GM12878 (cell line): ENCODE results near the gene C2. TPM values are rescaled to one million over a fixed set of nuclear protein-coding genes. Genes with fewer than 3 reads are reported as not detected.

Experiments used
- ATAC-seq: fragments of 200-7000 bp; cut with Tn5 transposase; 3 replicates; pipeline ENCODE4 v1.9.1; 2020; ENCODE audit warnings: mild to moderate bottlenecking, moderate library complexity
- BruUV-seq: library from RNA; stranded (reverse); fragments of 400-500 nt; replicated peaks from 2 replicates; lab custom pipeline; 2021; lab: Mats Ljungman, UMichigan
- CTCF ChIA-PET: fragments of 300-600 bp; sonication (Branson Sonifier 250); formaldehyde crosslinking; extraction: SDS; loops from one replicate; lab custom pipeline; 2021; ENCODE audit warnings: inconsistent platforms; lab: Yijun Ruan, JAX
- POLR2A ChIA-PET: fragments of 350-600 bp; formaldehyde crosslinking; extraction: SDS; loops from one replicate; lab custom pipeline; 2021; ENCODE audit warnings: inconsistent platforms; lab: Charles Lee
- RAD21 ChIA-PET: fragments of 300-600 bp; sonication (Branson Sonifier 250); formaldehyde crosslinking; loops from one replicate; lab custom pipeline; 2023; ENCODE audit warnings: antibody characterized with exemption; ENCODE audit not compliant: unreplicated experiment; lab: Charles Lee
- SMC1A ChIA-PET: fragments of 300-600 bp; sonication (Branson Sonifier 250); formaldehyde crosslinking; loops from one replicate; lab custom pipeline; 2023; ENCODE audit not compliant: unreplicated experiment, uncharacterized antibody; lab: Charles Lee
- DNase-seq: peaks from one replicate; pipeline ENCODE4 v3.0.0-alpha.2; 2011; ENCODE audit warnings: low read depth, low spot score
- FAIRE-seq: peaks from 3 replicates; lab custom pipeline; 2011; peaks lifted over from hg19 to GRCh38; lab: Jason Lieb, UNC
- H2AFZ ChIP-seq: 2 replicates; pipeline ENCODE4 v1.6.0; 2011; ENCODE audit warnings: low read depth, low read length, control low read depth; ENCODE audit not compliant: control insufficient read depth
- H3K27ac ChIP-seq: 2 replicates; pipeline ENCODE4 v1.5.1; 2011; ENCODE audit warnings: control low read depth; ENCODE audit not compliant: control insufficient read depth, insufficient read depth
- H3K27me3 ChIP-seq, 2 experiments: replicated peaks in 1 of 2; 2 replicates each; pipeline versions ENCODE4 v1.6.0 to v1.6.1; 2011; ENCODE audit warnings: low read length in 1 of 2; ENCODE audit not compliant: control insufficient read depth in 2 of 2, insufficient read depth in 2 of 2
- H3K36me3 ChIP-seq, 2 experiments: 2 replicates each; pipeline ENCODE4 v1.5.1; 2011; ENCODE audit warnings: low read length in 1 of 2; ENCODE audit not compliant: control insufficient read depth in 2 of 2, insufficient read depth in 2 of 2
- H3K4me1 ChIP-seq: 2 replicates; pipeline ENCODE4 v1.6.1; 2011; ENCODE audit warnings: mild to moderate bottlenecking, low read length, moderate library complexity, mixed read lengths; ENCODE audit not compliant: control insufficient read depth, insufficient read depth
- H3K4me2 ChIP-seq: 2 replicates; pipeline ENCODE4 v1.6.0; 2011; ENCODE audit warnings: control low read depth; ENCODE audit not compliant: control insufficient read depth, insufficient read depth
- H3K4me3 ChIP-seq: fragments of 200-600 bp; sonication (generic); 2 replicates; pipeline ENCODE4 v1.5.1; 2016
- H3K79me2 ChIP-seq: 2 replicates; pipeline ENCODE4 v1.6.0; 2011; ENCODE audit warnings: low read length; ENCODE audit not compliant: control insufficient read depth, insufficient read depth
- H3K9ac ChIP-seq: 2 replicates; pipeline ENCODE4 v1.8.0; 2011; ENCODE audit warnings: low read length, control low read depth, mixed read lengths; ENCODE audit not compliant: control insufficient read depth, insufficient read depth
- H3K9me3 ChIP-seq: replicated peaks from 3 replicates; pipeline ENCODE4 v1.5.1; 2011; ENCODE audit warnings: mild to moderate bottlenecking, low read length; ENCODE audit not compliant: control insufficient read depth, insufficient read depth
- H4K20me1 ChIP-seq: 2 replicates; pipeline ENCODE4 v1.6.0; 2011; ENCODE audit not compliant: control insufficient read depth, insufficient read depth
- CBX3 ChIP-seq: fragments of 200-600 bp; sonication (generic); IDR thresholded peaks from 2 replicates; pipeline ENCODE4 v1.6.1; 2016; ENCODE audit warnings: low read depth, borderline replicate concordance
- E4F1 ChIP-seq: fragments of 450-650 bp; IDR thresholded peaks from 2 replicates; pipeline ENCODE4 v1.6.1; 2018; ENCODE audit warnings: borderline replicate concordance, mild to moderate bottlenecking; ENCODE audit not compliant: partially characterized antibody
- IRF5 ChIP-seq: fragments of 450-650 bp; IDR thresholded peaks from 2 replicates; pipeline ENCODE4 v1.6.1; 2017; ENCODE audit warnings: borderline replicate concordance
- JUND ChIP-seq: IDR thresholded peaks from 2 replicates; pipeline ENCODE4 v1.6.1; 2012; ENCODE audit warnings: low read depth, mild to moderate bottlenecking, low read length, improper control_type of control experiment, moderate library complexity
- KDM1A ChIP-seq: fragments of 200-600 bp; sonication (generic); IDR thresholded peaks from 2 replicates; pipeline ENCODE4 v1.6.1; 2016; ENCODE audit warnings: borderline replicate concordance
- MTA2 ChIP-seq: fragments of 450-650 bp; IDR thresholded peaks from 2 replicates; pipeline ENCODE4 v1.6.1; 2016; ENCODE audit warnings: low read depth, mild to moderate bottlenecking, moderate library complexity
- SREBF2 ChIP-seq: IDR thresholded peaks from 2 replicates; pipeline ENCODE4 v1.6.1; 2012; ENCODE audit warnings: mild to moderate bottlenecking, low read length
- WGBS: methylation state at CpG from one replicate; pipeline ENCODE4 v1.1.6; 2016; ENCODE audit warnings: low lambda C conversion rate; ENCODE audit not compliant: insufficient replicate concordance, insufficient coverage; ENCODE audit errors: missing lambda C conversion rate; 5-methylcytosine and 5-hydroxymethylcytosine counted together
- in situ Hi-C: fragments of 300-500 bp; cut with MboI; formaldehyde crosslinking; loops from 9 replicates; pipeline ENCODE4 v1.14.3; 2018; ENCODE audit warnings: mixed read lengths
- intact Hi-C: fragments of 100-400 bp; cut with micrococcal nuclease; formaldehyde crosslinking; loops from one replicate; pipeline ENCODE4 v1.14.2; 2022; ENCODE audit not compliant: unreplicated experiment
- polyA plus RNA-seq, 11 experiments: library from polyadenylated mRNA; depleted of rRNA in 4 of 11; unstranded in 6 of 11; stranded (reverse) in 5 of 11; fragments of >200 nt; fragmentation: Nextera tagmentation in 4 of 11; fragmentation: Illumina TruSeq in 1 of 11; extraction: Ambion mirVana in 4 of 11; extraction: Trizol in 1 of 11; gene quantifications; 1 replicate in 1 of 11; 2 replicates in 10 of 11; pipeline versions ENCODE4 v1.2.1 to v1.2.3, GENCODE V29; 2011 to 2016; ENCODE audit warnings: inconsistent platforms in 2 of 11, missing spikeins in 2 of 11, low read depth in 1 of 11
- total RNA-seq, 4 experiments: library from RNA; depleted of rRNA in 3 of 4; stranded (reverse); fragments of >200 nt in 3 of 4; fragmentation: Illumina TruSeq in 1 of 4; extraction: Trizol in 1 of 4; gene quantifications; 2 replicates each; pipeline versions ENCODE4 v1.2.1 to v1.2.3, GENCODE V29; 2013 to 2021

C2 gene
- total and polyA plus RNA-seq, 10 of the 15 experiments (the other 5 are each of a cell fraction or from before 2014, with no cell fraction given), result 0.06 to 0.97 (median 0.21) TPM; not detected in 5

GRCh38 chr6:31952890-31953289, 25.4 kb downstream of the C2 start:
- H4K20me1 ChIP-seq, result no peaks in the 10 kb centered on the region
- ATAC-seq (no peak), DNase-seq (no peak)
- POLR2A ChIA-PET, result interaction anchor here (0.5 to 0.6 kb wide), 2 partner anchors 35 to 233 kb away, joined by 4 read pairs; no protein-coding TSS in a partner anchor
- CTCF ChIA-PET, result interaction anchor here (0.6 to 3.3 kb wide), 12 partner anchors 10 to 407 kb away, joined by 3 to 16 read pairs (median 4); partner anchors contain the start of genes DXO and ZBTB12
- intact Hi-C loops, result no loop called here
- H3K27me3 ChIP-seq, result no peaks in the 10 kb centered on the region
- H3K36me3 ChIP-seq, result peaks cover 8 to 21% of the 10 kb centered on the region in 2 experiments
- no peak overlapping the region for H3K27ac ChIP-seq
- BruUV-seq, result no TSS peak
- RAD21 ChIA-PET, result interaction anchor here (0.8 to 1.1 kb wide), 3 partner anchors 19 to 63 kb away, joined by 3 to 4 read pairs (median 3); partner anchors contain the start of gene DXO
- TF ChIP-seq JUND (no peak), IRF5 (no peak), CBX3 (no peak), MTA2 (no peak), E4F1 (no peak), SREBF2 (no peak), KDM1A (no peak)
- TF ChIP-seq, all 136 proteins: peak for 0
- Histone ChIP-seq H3K4me3 (no peak overlapping the region), H3K79me2 (peaks cover 4% of the 10 kb centered on the region; the same call in 1 of the 2 replicates), H3K4me2 (no peak overlapping the region), H3K4me1 (no peaks in the 10 kb centered on the region), H3K9ac (no peak overlapping the region), H2AFZ (no peak overlapping the region), H3K9me3 (no peaks in the 10 kb centered on the region)
- 68% methylated on average over 5 of the region's 5 CpGs for WGBS
- SMC1A ChIA-PET, result interaction anchor here (1.2 to 1.3 kb wide), 3 partner anchors 13 to 114 kb away, joined by 3 to 8 read pairs (median 4); no protein-coding TSS in a partner anchor
- in situ Hi-C loops, result no loop called here
- FAIRE-seq, result no peak
